GM13977 (cell line): Measurements from ENCODE around the gene DAD1.
"Not testable (repeated sequence)": the region's sequence is repeated elsewhere in the genome, so short reads cannot be mapped to it uniquely, and the experiment has no call there.

Experiments
- DNase-seq: peaks from one replicate; pipeline ENCODE4 v3.0.0; 2012; ENCODE audit warnings: low spot score
- CTCF ChIP-seq: IDR thresholded peaks from 2 replicates; pipeline ENCODE4 v1.5.1; 2012; ENCODE audit warnings: mild to moderate bottlenecking, control low read depth; ENCODE audit not compliant: insufficient read depth; ENCODE audit errors: extremely low read depth, missing control alignments
- in situ Hi-C: fragments of 300-500 bp; cut with MboI; formaldehyde crosslinking; loops from one replicate; pipeline ENCODE4 v1.12.0; 2022; ENCODE audit warnings: low sequenced_read_pairs, low pct_unique_long_range_greater_than_20kb, mixed read lengths, inconsistent platforms; ENCODE audit not compliant: unreplicated experiment

DAD1 gene

GRCh38 chr14:22570132-22570949 is 18.7 kb downstream of the DAD1 start:
- in situ Hi-C loops = loop anchor here (5.0 kb wide), 1 partner anchor 87 kb away; no protein-coding TSS in a partner anchor

GRCh38 chr14:22569737-22570131 is 19.3 kb downstream of the DAD1 start:
- TF ChIP-seq CTCF = no peak
- in situ Hi-C loops = loop anchor here (5.0 to 10.0 kb wide), 3 partner anchors 88 to 177 kb away; no protein-coding TSS in a partner anchor
- DNase-seq = no peak

More at GRCh38 chr14:22570132-22570949, 18.7 kb downstream of the DAD1 start:
- peak; percentile 92 for TF ChIP-seq CTCF
- DNase-seq = peak; percentile 80

- DNase-seq = no peak
- no peak for TF ChIP-seq CTCF
- in situ Hi-C loops = loop anchor here (5.0 to 10.0 kb wide), 2 partner anchors 94 to 177 kb away; no protein-coding TSS in a partner anchor
Measured at GRCh38 chr14:22569106-22569736, 19.8 kb downstream of the DAD1 start.

GRCh38 chr14:22567437-22567836 is 21.6 kb downstream of the DAD1 start:
- in situ Hi-C loops = loop anchor here (5.0 to 10.0 kb wide), 2 partner anchors 93 to 175 kb away; no protein-coding TSS in a partner anchor
- no peak for TF ChIP-seq CTCF
- no peak for DNase-seq

- DNase-seq = no peak
- in situ Hi-C loops = loop anchor here (5.0 to 10.0 kb wide), 2 partner anchors 92 to 175 kb away; no protein-coding TSS in a partner anchor
- TF ChIP-seq CTCF = no peak
Measured at GRCh38 chr14:22566845-22567244, 22.2 kb downstream of the DAD1 start.

GRCh38 chr14:22566266-22566665 is 22.8 kb downstream of the DAD1 start:
- not testable (repeated sequence) for DNase-seq
- in situ Hi-C loops = loop anchor here (5.0 to 10.0 kb wide), 2 partner anchors 91 to 174 kb away; no protein-coding TSS in a partner anchor
